Measurements from ENCODE around the gene DNAH2.

GRCh38 chr17:7701681-7702080 lies 15.9 kb upstream of the DNAH2 start:
- TF ChIP-seq CTCF (conservative IDR thresholded peaks at IDR 0.05 in 1 of 2, IDR thresholded peaks at IDR 0.05 in 1 of 2; ENCODE audit: low read depth in 1 of 2, low read length in 2 of 2) (no peak), EZH2 (IDR thresholded peaks at IDR 0.05; ENCODE audit: low read length, missing control alignments) (no peak)

Measured in fibroblast of lung (primary cell).